Measurements from ENCODE around the gene QPRT.
"Not testable (repeated sequence)": the region's sequence is repeated elsewhere in the genome, so short reads cannot be mapped to it uniquely, and the experiment has no call there.

The QPRT gene

GRCh38 chr16:29694384-29695195, 15.6 kb downstream of the QPRT start:
- no peak for DNase-seq

GRCh38 chr16:29695675-29696074, 16.7 kb downstream of the QPRT start:
- not testable (repeated sequence) for DNase-seq

GRCh38 chr16:29696881-29697331, 17.9 kb downstream of the QPRT start:
- no peak for DNase-seq

- no peak for DNase-seq
These were observed 18.4 kb downstream of the QPRT start for GRCh38 chr16:29697391-29697790.

- no peak for DNase-seq
These were observed 19.1 kb downstream of the QPRT start for GRCh38 chr16:29698042-29698441.

- DNase-seq = no peak
These were observed 19.7 kb downstream of the QPRT start for GRCh38 chr16:29698484-29699323.

- no peak for DNase-seq
These were observed 20.6 kb downstream of the QPRT start for GRCh38 chr16:29699324-29700219.

GRCh38 chr16:29700253-29700987, 21.4 kb downstream of the QPRT start:
- peak; percentile 21 for DNase-seq

GRCh38 chr16:29701214-29701555, 22.2 kb downstream of the QPRT start:
- DNase-seq = no peak

GRCh38 chr16:29702269-29702668, 23.3 kb downstream of the QPRT start:
- no peak for DNase-seq

- DNase-seq = no peak
These were observed 26.1 kb downstream of the QPRT start for GRCh38 chr16:29705030-29705429.

- not testable (repeated sequence) for DNase-seq
These were observed 28.2 kb downstream of the QPRT start for GRCh38 chr16:29707160-29707559.

GRCh38 chr16:29708917-29709600, 30.1 kb downstream of the QPRT start:
- no peak for DNase-seq

- not testable (repeated sequence) for DNase-seq
These were observed 30.7 kb downstream of the QPRT start for GRCh38 chr16:29709657-29710056.

GRCh38 chr16:29710227-29711219, 31.5 kb downstream of the QPRT start:
- DNase-seq = no peak

GRCh38 chr16:29712809-29713208, 33.8 kb downstream of the QPRT start:
- DNase-seq = no peak

- DNase-seq = no peak
These were observed 35.4 kb downstream of the QPRT start for GRCh38 chr16:29714396-29714795.

GRCh38 chr16:29714972-29715371, 36.0 kb downstream of the QPRT start:
- no peak for DNase-seq

GRCh38 chr16:29717113-29717512, 38.1 kb downstream of the QPRT start:
- DNase-seq = no peak

GRCh38 chr16:29719063-29719462, 40.1 kb downstream of the QPRT start:
- DNase-seq = no peak

Data from NCI-H1105 (cell line).